Ishikawa (cell line): ENCODE results near the gene NEDD4L.

ENCODE experiments used
- CEBPB ChIP-seq: IDR thresholded peaks from 2 replicates; pipeline ENCODE4 v1.6.1; 2012
- CREB1 ChIP-seq: IDR thresholded peaks from 2 replicates; pipeline ENCODE4 v1.6.1; 2012; ENCODE audit warnings: low read depth
- EGR1 ChIP-seq: IDR thresholded peaks from 2 replicates; pipeline ENCODE4 v1.6.1; 2012
- EP300 ChIP-seq: IDR thresholded peaks from 2 replicates; pipeline ENCODE4 v1.6.1; 2012; ENCODE audit warnings: borderline replicate concordance
- FOXM1 ChIP-seq: IDR thresholded peaks from 2 replicates; pipeline ENCODE4 v1.6.1; 2012; ENCODE audit warnings: low read depth, borderline replicate concordance
- MAX ChIP-seq: IDR thresholded peaks from 2 replicates; pipeline ENCODE4 v1.6.1; 2012
- NFIC ChIP-seq: IDR thresholded peaks from 2 replicates; pipeline ENCODE4 v1.6.1; 2012
- RAD21 ChIP-seq: IDR thresholded peaks from 2 replicates; pipeline ENCODE4 v1.6.1; 2012; ENCODE audit warnings: low read depth
- REST ChIP-seq: IDR thresholded peaks from 2 replicates; pipeline ENCODE4 v1.6.1; 2012; ENCODE audit warnings: low read depth, mild to moderate bottlenecking
- TAF1 ChIP-seq: IDR thresholded peaks from 2 replicates; pipeline ENCODE4 v1.6.1; 2012; ENCODE audit warnings: low read depth, mild to moderate bottlenecking
- TCF12 ChIP-seq: IDR thresholded peaks from 2 replicates; pipeline ENCODE4 v1.6.1; 2012; ENCODE audit warnings: low read depth
- TEAD4 ChIP-seq: IDR thresholded peaks from 2 replicates; pipeline ENCODE4 v1.6.1; 2012
- USF1 ChIP-seq: IDR thresholded peaks from 2 replicates; pipeline ENCODE4 v1.6.1; 2012
- YY1 ChIP-seq: IDR thresholded peaks from 2 replicates; pipeline ENCODE4 v1.6.1; 2012; ENCODE audit warnings: low read depth
- ZBTB7A ChIP-seq: IDR thresholded peaks from 2 replicates; pipeline ENCODE4 v1.6.1; 2012; ENCODE audit warnings: low read depth

NEDD4L gene

GRCh38 chr18:58335223-58335622 lies 291.2 kb downstream of the NEDD4L start:
- TF ChIP-seq TAF1 (no peak), RAD21 (no peak), ZBTB7A (no peak), YY1 (no peak), EP300 (no peak), USF1 (no peak), FOXM1 (no peak), TCF12 (no peak)

GRCh38 chr18:58335821-58336220 lies 291.8 kb downstream of the NEDD4L start:
- no peak for TF ChIP-seq TCF12
- TF ChIP-seq CEBPB: no peak
- TF ChIP-seq EGR1: no peak
- no peak for TF ChIP-seq USF1
- no peak for TF ChIP-seq TAF1
- TF ChIP-seq RAD21: no peak
- TF ChIP-seq EP300: no peak
- no peak for TF ChIP-seq FOXM1
- TF ChIP-seq NFIC: no peak
- TF ChIP-seq TEAD4: no peak
- TF ChIP-seq REST: no peak
- no peak for TF ChIP-seq ZBTB7A
- TF ChIP-seq MAX: no peak
- TF ChIP-seq CREB1: no peak
- no peak for TF ChIP-seq YY1

GRCh38 chr18:58336605-58337004 lies 292.6 kb downstream of the NEDD4L start:
- TF ChIP-seq CEBPB (no peak), TEAD4 (no peak), TAF1 (no peak), EGR1 (no peak), EP300 (no peak), TCF12 (no peak), REST (no peak)

- TF ChIP-seq TEAD4: no peak
- no peak for TF ChIP-seq TCF12
- TF ChIP-seq CEBPB: no peak
- no peak for TF ChIP-seq CREB1
- no peak for TF ChIP-seq ZBTB7A
- no peak for TF ChIP-seq REST
- no peak for TF ChIP-seq YY1
- no peak for TF ChIP-seq TAF1
- TF ChIP-seq EGR1: no peak
- no peak for TF ChIP-seq USF1
- no peak for TF ChIP-seq RAD21
- TF ChIP-seq MAX: no peak
- no peak for TF ChIP-seq NFIC
- TF ChIP-seq FOXM1: no peak
- TF ChIP-seq EP300: no peak
Measured at GRCh38 chr18:58337285-58337684, 293.3 kb downstream of the NEDD4L start.
